B cell (primary cell): ENCODE measurements around the gene SLC4A4. TPM values are rescaled to one million over a fixed set of nuclear protein-coding genes. Genes with fewer than 3 reads are reported as not detected.

Experiments used
- ATAC-seq: fragments of 200-7000 bp; cut with Tn5 transposase; one replicate; pipeline ENCODE4 v1.10.0; 2021; ENCODE audit warnings: low read depth, mild to moderate bottlenecking, moderate number of reproducible peaks, moderate library complexity
- CTCF ChIA-PET: fragments of 350-600 bp; sonication (Branson Sonifier 250); formaldehyde crosslinking; loops from one replicate; lab custom pipeline; 2021; ENCODE audit warnings: antibody characterized with exemption, inconsistent platforms; lab: Charles Lee
- POLR2A ChIA-PET: fragments of 350-600 bp; sonication (Branson Sonifier 250); formaldehyde crosslinking; loops from one replicate; lab custom pipeline; 2021; ENCODE audit warnings: antibody characterized with exemption; lab: Charles Lee
- DNase-seq: peaks from one replicate; pipeline ENCODE4 v3.0.0; 2013
- H2AFZ ChIP-seq: 2 replicates; pipeline ENCODE4 v1.6.1; 2012; ENCODE audit warnings: mild to moderate bottlenecking, low read depth, low read length; ENCODE audit not compliant: insufficient read depth, poor library complexity, severe bottlenecking
- H3K27ac ChIP-seq, 2 donors: 1 replicate in 1 of 2; 2 replicates in 1 of 2; pipeline ENCODE4 v1.5.1; 2012 to 2013; ENCODE audit warnings: low read length in 2 of 2, mild to moderate bottlenecking in 2 of 2, moderate library complexity in 1 of 2
- H3K27me3 ChIP-seq, 4 experiments: fragments of 200-600 bp in 1 of 4; sonication (generic) in 1 of 4; replicated peaks in 1 of 4; 1 replicate in 2 of 4; 2 replicates in 2 of 4; pipeline versions ENCODE4 v1.6.1 to v1.7.0; 2013 to 2016; ENCODE audit warnings: low read length in 3 of 4, mild to moderate bottlenecking in 2 of 4, mixed read lengths in 1 of 4, moderate library complexity in 1 of 4; ENCODE audit not compliant: insufficient read depth in 4 of 4, control insufficient read depth in 3 of 4; ENCODE audit errors: control extremely low read depth in 1 of 4
- H3K36me3 ChIP-seq, 2 experiments: replicated peaks in 1 of 2; 1 replicate in 1 of 2; 2 replicates in 1 of 2; pipeline versions ENCODE4 v1.6.1 to v1.7.1; 2013; ENCODE audit warnings: low read length in 1 of 2; ENCODE audit not compliant: insufficient read depth in 2 of 2, control insufficient read depth in 1 of 2; ENCODE audit errors: control extremely low read depth in 1 of 2, extremely low read depth in 1 of 2
- H3K4me1 ChIP-seq, 2 donors: fragments of 200-600 bp in 1 of 2; sonication (generic) in 1 of 2; 1 replicate in 1 of 2; 2 replicates in 1 of 2; pipeline versions ENCODE4 v1.5.1 to v1.6.1; 2013 to 2017; ENCODE audit warnings: low read length in 2 of 2; ENCODE audit not compliant: control insufficient read depth in 2 of 2, insufficient read depth in 2 of 2
- H3K4me2 ChIP-seq: replicated peaks from 2 replicates; pipeline ENCODE3; 2012; ENCODE audit warnings: mild to moderate bottlenecking, low read depth, low read length; ENCODE audit not compliant: poor library complexity, severe bottlenecking
- H3K4me3 ChIP-seq, 5 experiments: fragments of 200-600 bp in 1 of 5; sonication (generic) in 1 of 5; 1 replicate in 3 of 5; 2 replicates in 2 of 5; pipeline versions ENCODE4 v1.5.1 to v1.7.0; 2011 to 2016; ENCODE audit warnings: low read length in 4 of 5, mild to moderate bottlenecking in 4 of 5, low read depth in 2 of 5, control low read depth in 1 of 5, moderate library complexity in 1 of 5; ENCODE audit not compliant: insufficient read depth in 1 of 5; ENCODE audit errors: control extremely low read depth in 1 of 5, extremely low read depth in 1 of 5
- H3K79me2 ChIP-seq: fragments of 200-600 bp; sonication (generic); one replicate; pipeline ENCODE4 v1.6.0; 2016; ENCODE audit warnings: low read length; ENCODE audit not compliant: control insufficient read depth, insufficient read depth
- H3K9ac ChIP-seq: fragments of 200-600 bp; sonication (generic); 2 replicates; pipeline ENCODE4 v1.6.1; 2017; ENCODE audit warnings: mild to moderate bottlenecking, low read length, moderate library complexity
- H3K9me3 ChIP-seq, 3 donors: one replicate each; pipeline versions ENCODE4 v1.6.1 to v1.7.1; 2013; ENCODE audit warnings: low read length in 2 of 3; ENCODE audit not compliant: control insufficient read depth in 2 of 3, insufficient read depth in 1 of 3; ENCODE audit errors: control extremely low read depth in 1 of 3
- H4K20me1 ChIP-seq: 2 replicates; pipeline ENCODE4 v1.6.0; 2012; ENCODE audit warnings: mild to moderate bottlenecking, low read length; ENCODE audit not compliant: insufficient read depth, control insufficient read depth, poor library complexity, severe bottlenecking
- H3K27ac Mint-ChIP-seq: one replicate; pipeline ENCODE4 v1.8.0; 2021; ENCODE audit warnings: mixed read lengths
- H3K27me3 Mint-ChIP-seq: one replicate; pipeline ENCODE4 v1.8.0; 2021; ENCODE audit warnings: mixed read lengths
- H3K4me1 Mint-ChIP-seq: one replicate; pipeline ENCODE4 v1.8.0; 2021; ENCODE audit warnings: mixed read lengths
- H3K4me3 Mint-ChIP-seq: one replicate; pipeline ENCODE4 v1.8.0; 2021; ENCODE audit warnings: mixed read lengths
- H3K9me3 Mint-ChIP-seq: one replicate; pipeline ENCODE4 v1.8.0; 2022; ENCODE audit warnings: mixed read lengths; ENCODE audit not compliant: insufficient read depth
- EZH2 ChIP-seq: IDR thresholded peaks from 2 replicates; pipeline ENCODE4 v1.6.1; 2012; ENCODE audit warnings: borderline replicate concordance, low read depth, mild to moderate bottlenecking, moderate library complexity, low read length; ENCODE audit not compliant: insufficient read depth, poor library complexity, severe bottlenecking
- WGBS: methylation state at CpG from one replicate; pipeline ENCODE4 v1.1.5; 2013; ENCODE audit warnings: missing lambda C conversion rate; ENCODE audit not compliant: insufficient coverage; 5-methylcytosine and 5-hydroxymethylcytosine counted together
- intact Hi-C: fragments of 100-400 bp; cut with micrococcal nuclease; formaldehyde crosslinking; loops from one replicate; pipeline ENCODE4 v1.10.0; 2022
- polyA plus RNA-seq: library from polyadenylated mRNA; depleted of rRNA; stranded (reverse); fragments of >200 nt; gene quantifications from 2 replicates; pipeline ENCODE4 v1.2.3, GENCODE V29; 2012
- total RNA-seq, 2 donors: library from RNA; stranded (reverse); fragments of 120-200 nt in 1 of 2; gene quantifications; 1 replicate in 1 of 2; 2 replicates in 1 of 2; pipeline versions ENCODE4 v1.2.3 to v1.2.4, GENCODE V29; 2013 to 2022
- TF ChIP-seq, protein P1 (sequence below): fragments of 200-600 bp; IDR thresholded peaks from one replicate; pipeline ENCODE4 v1.8.0; 2022; ENCODE audit warnings: antibody characterized with exemption, mild to moderate bottlenecking

Gene SLC4A4
- total and polyA plus RNA-seq, 2 donors (not counting 1 experiment from before 2014, with no cell fraction given) = not detected

DNA sequence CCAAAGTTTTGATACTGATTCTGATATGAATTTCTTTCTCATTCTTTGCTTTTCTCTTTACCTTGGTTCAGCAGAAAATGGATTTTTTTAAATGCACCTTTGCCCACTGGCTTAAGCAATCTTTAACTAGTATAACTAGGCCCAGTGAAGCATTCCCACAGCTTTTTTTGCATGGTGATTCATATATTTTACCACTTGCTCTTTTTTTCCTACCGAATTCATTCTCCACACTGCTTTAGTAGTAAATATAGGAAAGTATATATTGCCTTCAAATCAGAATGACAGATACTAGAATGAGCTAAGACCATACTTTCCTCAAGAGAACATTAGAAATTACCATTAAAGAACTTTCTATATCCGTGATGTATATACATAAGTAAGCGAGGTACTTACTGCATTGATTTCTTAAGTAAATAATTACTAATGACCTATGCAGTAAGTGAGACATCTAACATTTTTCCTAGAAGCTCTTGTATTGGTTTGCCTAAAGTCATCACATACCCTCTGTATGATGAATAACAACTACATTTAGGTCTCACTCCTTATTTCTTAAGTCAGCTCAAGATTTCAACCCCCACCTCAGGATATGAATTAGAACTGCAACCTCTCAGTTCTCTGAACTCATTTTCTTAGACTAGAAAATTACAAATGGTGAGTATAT lies 44.2 kb downstream of the SLC4A4 start:
- TF ChIP-seq, protein P1, sequence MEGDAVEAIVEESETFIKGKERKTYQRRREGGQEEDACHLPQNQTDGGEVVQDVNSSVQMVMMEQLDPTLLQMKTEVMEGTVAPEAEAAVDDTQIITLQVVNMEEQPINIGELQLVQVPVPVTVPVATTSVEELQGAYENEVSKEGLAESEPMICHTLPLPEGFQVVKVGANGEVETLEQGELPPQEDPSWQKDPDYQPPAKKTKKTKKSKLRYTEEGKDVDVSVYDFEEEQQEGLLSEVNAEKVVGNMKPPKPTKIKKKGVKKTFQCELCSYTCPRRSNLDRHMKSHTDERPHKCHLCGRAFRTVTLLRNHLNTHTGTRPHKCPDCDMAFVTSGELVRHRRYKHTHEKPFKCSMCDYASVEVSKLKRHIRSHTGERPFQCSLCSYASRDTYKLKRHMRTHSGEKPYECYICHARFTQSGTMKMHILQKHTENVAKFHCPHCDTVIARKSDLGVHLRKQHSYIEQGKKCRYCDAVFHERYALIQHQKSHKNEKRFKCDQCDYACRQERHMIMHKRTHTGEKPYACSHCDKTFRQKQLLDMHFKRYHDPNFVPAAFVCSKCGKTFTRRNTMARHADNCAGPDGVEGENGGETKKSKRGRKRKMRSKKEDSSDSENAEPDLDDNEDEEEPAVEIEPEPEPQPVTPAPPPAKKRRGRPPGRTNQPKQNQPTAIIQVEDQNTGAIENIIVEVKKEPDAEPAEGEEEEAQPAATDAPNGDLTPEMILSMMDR = no peak
- TF ChIP-seq EZH2 = no peak
- Histone ChIP-seq H3K4me1 (no peaks in the 10 kb centered on the region), H3K79me2 (no peaks in the 10 kb centered on the region), H2AFZ (no peak overlapping the region), H3K27ac (no peak overlapping the region), H3K27me3 (no peaks in the 10 kb centered on the region), H3K4me3 (no peak overlapping the region), H3K36me3 (no peaks in the 10 kb centered on the region), H4K20me1 (no peaks in the 10 kb centered on the region), H3K9ac (no peak overlapping the region), H3K9me3 (no peaks in the 10 kb centered on the region), H3K4me2 (no peak overlapping the region)
- Mint-ChIP-seq H3K9me3 (no peaks in the 10 kb centered on the region), H3K27ac (no peak overlapping the region), H3K4me3 (no peak overlapping the region), H3K27me3 (no peaks in the 10 kb centered on the region), H3K4me1 (no peaks in the 10 kb centered on the region)
- intact Hi-C loops = no loop called here
- WGBS = no CpG with 5 or more reads among the region's 3 CpGs
- ATAC-seq = no peak
- no peak for DNase-seq
- POLR2A ChIA-PET = no interaction called here
- CTCF ChIA-PET = no interaction called here

DNA sequence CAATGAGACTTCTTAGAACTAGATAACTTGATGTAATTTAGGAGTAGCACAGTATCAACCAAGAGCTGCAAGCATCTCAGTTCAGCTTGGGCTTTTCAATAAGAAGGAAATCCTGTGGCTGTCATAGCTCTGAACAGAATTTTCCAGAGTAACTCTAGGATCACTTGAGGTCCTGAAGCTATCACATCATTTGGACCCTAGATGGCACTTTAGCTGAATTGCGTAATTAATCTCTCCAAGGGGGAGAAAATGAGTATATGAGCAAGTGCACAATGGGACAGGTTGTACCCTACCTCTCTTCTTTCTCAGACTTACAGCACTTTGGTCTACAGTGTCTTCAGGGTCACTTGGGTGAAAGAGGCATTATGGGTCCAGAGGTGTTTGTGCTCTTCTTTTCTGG lies 45.2 kb downstream of the SLC4A4 start:
- Histone ChIP-seq H3K27me3 (no peaks in the 10 kb centered on the region), H2AFZ (no peak overlapping the region), H3K4me2 (no peak overlapping the region), H3K4me3 (no peak overlapping the region), H4K20me1 (no peaks in the 10 kb centered on the region), H3K27ac (no peak overlapping the region), H3K36me3 (no peaks in the 10 kb centered on the region), H3K9me3 (no peaks in the 10 kb centered on the region), H3K9ac (no peak overlapping the region), H3K4me1 (no peaks in the 10 kb centered on the region), H3K79me2 (no peaks in the 10 kb centered on the region)
- DNase-seq = no peak
- intact Hi-C loops = no loop called here
- no CpG with 5 or more reads among the region's 1 CpG for WGBS
- ATAC-seq = no peak
- TF ChIP-seq, protein P1 = no peak
- TF ChIP-seq EZH2 = no peak
- POLR2A ChIA-PET = no interaction called here
- Mint-ChIP-seq H3K27me3 (no peaks in the 10 kb centered on the region), H3K9me3 (no peaks in the 10 kb centered on the region), H3K4me1 (no peaks in the 10 kb centered on the region), H3K27ac (no peak overlapping the region), H3K4me3 (no peak overlapping the region)
- CTCF ChIA-PET = no interaction called here
